Stomach (tissue), 4 donors: Measurements from ENCODE around the gene SAMD5.

Experiments used
- POLR2A ChIP-seq, 4 donors: fragments of 450-650 bp; IDR thresholded peaks; one replicate each; pipeline ENCODE4 v1.6.1; 2016; ENCODE audit warnings: antibody characterized with exemption in 4 of 4, control low read depth in 2 of 4, mild to moderate bottlenecking in 1 of 4, moderate library complexity in 1 of 4
- TF ChIP-seq, protein P1 (sequence below), 7 experiments: fragments of 450-650 bp in 4 of 7; fragments of 200-600 bp in 3 of 7; sonication (generic) in 3 of 7; IDR thresholded peaks; one replicate each; pipeline ENCODE4 v1.5.1; 2016 to 2019; ENCODE audit warnings: antibody characterized with exemption in 7 of 7, control low read depth in 2 of 7, mild to moderate bottlenecking in 1 of 7

DNA sequence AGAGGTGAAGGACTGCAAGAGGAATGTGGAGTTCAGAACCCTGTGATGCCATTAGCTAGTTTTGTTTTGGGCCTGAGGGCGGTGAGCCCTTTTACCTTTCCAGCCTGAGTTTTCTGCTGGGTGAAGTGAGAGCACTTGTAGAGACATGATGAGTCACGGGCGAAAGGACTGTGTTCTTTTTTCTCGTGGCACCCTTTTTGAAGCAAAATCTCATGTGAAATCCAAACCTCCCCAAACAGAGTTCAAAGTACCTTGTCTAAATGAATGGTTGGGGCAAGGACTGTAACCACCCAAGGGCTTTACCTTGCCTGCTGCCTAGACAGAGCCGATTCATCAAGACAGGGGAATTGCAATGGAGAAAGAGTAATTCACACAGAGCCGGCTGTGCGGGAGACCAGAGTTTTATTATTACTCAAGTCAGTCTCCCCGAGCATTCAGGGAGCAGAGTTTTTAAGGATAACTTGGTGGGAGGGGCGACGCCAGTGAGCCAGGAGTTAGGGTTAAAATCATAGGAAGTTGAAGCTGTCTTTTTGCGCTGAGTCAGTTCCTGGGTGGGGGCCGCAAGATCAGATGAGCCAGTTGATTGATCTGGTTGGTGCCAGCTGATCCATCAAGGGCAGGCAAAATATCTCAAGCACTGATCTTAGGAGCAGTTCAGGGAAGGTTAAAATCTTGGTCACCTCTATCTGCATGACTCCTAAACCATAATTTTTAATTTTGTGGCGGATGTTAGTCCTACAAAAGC, 25.8 kb downstream of the SAMD5 start:
- TF ChIP-seq, protein P1, sequence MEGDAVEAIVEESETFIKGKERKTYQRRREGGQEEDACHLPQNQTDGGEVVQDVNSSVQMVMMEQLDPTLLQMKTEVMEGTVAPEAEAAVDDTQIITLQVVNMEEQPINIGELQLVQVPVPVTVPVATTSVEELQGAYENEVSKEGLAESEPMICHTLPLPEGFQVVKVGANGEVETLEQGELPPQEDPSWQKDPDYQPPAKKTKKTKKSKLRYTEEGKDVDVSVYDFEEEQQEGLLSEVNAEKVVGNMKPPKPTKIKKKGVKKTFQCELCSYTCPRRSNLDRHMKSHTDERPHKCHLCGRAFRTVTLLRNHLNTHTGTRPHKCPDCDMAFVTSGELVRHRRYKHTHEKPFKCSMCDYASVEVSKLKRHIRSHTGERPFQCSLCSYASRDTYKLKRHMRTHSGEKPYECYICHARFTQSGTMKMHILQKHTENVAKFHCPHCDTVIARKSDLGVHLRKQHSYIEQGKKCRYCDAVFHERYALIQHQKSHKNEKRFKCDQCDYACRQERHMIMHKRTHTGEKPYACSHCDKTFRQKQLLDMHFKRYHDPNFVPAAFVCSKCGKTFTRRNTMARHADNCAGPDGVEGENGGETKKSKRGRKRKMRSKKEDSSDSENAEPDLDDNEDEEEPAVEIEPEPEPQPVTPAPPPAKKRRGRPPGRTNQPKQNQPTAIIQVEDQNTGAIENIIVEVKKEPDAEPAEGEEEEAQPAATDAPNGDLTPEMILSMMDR (IDR thresholded peaks at IDR 0.05) = no peak
- TF ChIP-seq POLR2A (IDR thresholded peaks at IDR 0.05) = no peak
